ENCODE measurements around the gene TMTC2.

- no peak for TF ChIP-seq CTCF (IDR thresholded peaks at IDR 0.05)
- no peak for TF ChIP-seq POLR2A (IDR thresholded peaks at IDR 0.05)
Measured at GRCh38 chr12:83110424-83110823, 423.7 kb downstream of the TMTC2 start.
